T47D (cell line): ENCODE results near the gene OTUD6A.

Source experiments
- DNase-seq, 2 experiments: peaks; one replicate each; pipeline versions ENCODE4 v3.0.0 to v3.0.0-alpha.2; 2011 to 2012; ENCODE audit warnings: low read depth in 1 of 2, low spot score in 1 of 2
- JUND ChIP-seq: IDR thresholded peaks from 2 replicates; pipeline ENCODE4 v1.6.1; 2012; ENCODE audit warnings: low read depth
- in situ Hi-C: cut with HindIII; loops from 2 replicates; pipeline ENCODE4 v1.10.0; 2016; ENCODE audit warnings: low sequenced_read_pairs, low pct_unique_long_range_greater_than_20kb

The OTUD6A gene

DNA sequence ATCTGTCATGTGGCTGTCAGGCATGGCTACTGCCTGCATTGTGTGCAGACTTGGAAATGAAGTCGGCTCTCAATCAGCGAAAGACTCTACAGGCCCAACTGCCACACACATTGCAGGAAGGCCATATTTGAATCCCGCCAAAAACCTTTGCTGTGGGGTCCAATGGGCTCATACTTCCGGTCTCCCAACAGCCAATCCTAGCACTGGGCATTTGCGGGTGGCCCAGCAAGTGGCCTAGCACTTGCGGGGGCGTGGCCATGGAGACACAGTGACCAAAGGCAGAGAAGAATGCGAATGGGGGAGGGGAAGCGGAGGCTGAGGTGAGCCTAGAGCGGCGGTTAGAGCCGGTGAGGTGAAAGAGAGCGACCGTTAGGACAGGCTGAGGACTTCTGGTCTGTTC lies at the start of gene OTUD6A:
OTUD6A (plus strand) TSS at position 382 of the 400 bp plus-strand sequence. CDS start 68 bp downstream, outside the sequence.
- no peak for TF ChIP-seq JUND
- no peak for DNase-seq
- in situ Hi-C loops: no loop called here

DNA sequence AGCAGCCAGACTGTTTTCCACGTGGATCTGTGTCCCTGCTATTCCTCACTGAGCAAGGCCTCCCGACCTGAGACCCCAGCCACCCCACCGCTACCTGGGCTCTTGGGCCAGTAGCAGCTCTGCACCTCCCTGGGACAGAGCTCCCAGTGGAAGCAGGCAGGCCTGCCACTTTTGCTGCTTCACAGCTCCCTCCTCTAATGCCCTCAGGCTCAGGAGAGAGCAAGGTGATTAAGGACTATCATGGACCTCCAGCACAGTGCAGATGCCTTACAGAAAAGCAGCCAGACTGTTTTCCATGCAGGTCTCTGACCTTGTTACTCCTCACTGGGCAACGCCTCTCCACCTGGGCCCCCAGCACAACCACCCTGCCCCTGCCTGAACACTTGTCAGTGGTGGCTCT lies 49.5 kb upstream of the OTUD6A start:
- in situ Hi-C loops: no loop called here
- DNase-seq: no peak
- no peak for TF ChIP-seq JUND

GRCh38 chrX:70013466-70014381 lies 48.5 kb upstream of the OTUD6A start:
- in situ Hi-C loops: no loop called here
- TF ChIP-seq JUND: no peak
- peak in 1 of 2 experiments; percentile 2 for DNase-seq

DNA sequence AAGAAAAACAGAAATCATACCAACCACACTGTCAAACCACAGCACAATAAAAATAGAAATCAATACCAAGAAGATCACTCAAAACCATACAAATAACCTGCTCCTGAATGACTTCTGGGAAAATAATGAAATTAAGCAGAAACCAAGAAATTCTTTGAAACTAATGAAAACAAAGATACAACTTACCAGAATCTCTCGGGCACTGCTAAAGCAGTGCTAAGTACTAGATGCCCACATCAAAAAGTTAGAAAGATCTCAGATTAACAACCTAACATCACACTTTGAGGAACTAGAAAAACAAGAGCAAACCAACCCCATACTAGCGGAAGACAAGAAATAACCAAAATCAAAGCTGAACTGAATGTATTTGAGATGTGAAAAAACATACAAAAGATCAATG lies 45.7 kb upstream of the OTUD6A start:
- no peak for DNase-seq
- no peak for TF ChIP-seq JUND
- in situ Hi-C loops: no loop called here

DNA sequence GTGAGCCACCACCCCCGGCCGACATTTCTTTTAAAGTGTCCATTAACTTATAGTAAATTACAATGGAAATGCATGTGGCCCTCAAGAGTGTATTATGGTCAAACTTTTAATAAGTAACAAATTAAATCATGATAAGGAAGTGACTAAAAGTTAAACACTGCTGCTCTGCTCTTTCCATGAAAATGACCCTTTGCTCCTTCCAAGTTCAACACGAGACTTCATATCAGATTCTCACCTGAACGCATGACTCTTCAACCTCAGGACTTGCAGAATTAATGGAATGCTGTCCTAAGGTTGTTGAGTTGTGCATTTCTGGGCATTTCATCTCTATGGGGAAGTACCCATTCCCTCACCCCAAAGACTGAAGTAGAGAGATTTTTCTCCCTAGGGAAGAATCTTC lies 39.6 kb upstream of the OTUD6A start:
- no peak for TF ChIP-seq JUND
- in situ Hi-C loops: no loop called here
- DNase-seq: no peak

DNA sequence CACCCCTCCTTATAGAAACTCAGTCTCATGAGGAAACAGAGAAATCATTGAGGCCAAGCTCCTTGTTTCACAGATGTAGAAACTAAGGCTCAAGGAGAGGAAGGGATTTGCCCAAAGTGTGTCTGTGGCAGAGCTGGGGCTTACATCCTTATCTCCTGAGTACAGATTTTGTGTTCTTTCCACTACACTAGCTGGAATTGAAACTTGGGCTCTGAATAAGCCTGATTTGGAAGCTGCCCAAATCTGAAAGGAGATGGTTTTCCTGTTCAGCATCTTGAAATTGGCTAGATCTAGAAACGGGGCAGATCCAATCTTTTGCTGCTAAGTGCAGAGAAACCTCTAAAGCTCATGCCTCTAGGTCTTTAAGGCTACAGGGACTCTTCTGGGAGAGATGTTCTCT lies 36.8 kb upstream of the OTUD6A start:
- in situ Hi-C loops: no loop called here
- DNase-seq: no peak
- TF ChIP-seq JUND: no peak

DNA sequence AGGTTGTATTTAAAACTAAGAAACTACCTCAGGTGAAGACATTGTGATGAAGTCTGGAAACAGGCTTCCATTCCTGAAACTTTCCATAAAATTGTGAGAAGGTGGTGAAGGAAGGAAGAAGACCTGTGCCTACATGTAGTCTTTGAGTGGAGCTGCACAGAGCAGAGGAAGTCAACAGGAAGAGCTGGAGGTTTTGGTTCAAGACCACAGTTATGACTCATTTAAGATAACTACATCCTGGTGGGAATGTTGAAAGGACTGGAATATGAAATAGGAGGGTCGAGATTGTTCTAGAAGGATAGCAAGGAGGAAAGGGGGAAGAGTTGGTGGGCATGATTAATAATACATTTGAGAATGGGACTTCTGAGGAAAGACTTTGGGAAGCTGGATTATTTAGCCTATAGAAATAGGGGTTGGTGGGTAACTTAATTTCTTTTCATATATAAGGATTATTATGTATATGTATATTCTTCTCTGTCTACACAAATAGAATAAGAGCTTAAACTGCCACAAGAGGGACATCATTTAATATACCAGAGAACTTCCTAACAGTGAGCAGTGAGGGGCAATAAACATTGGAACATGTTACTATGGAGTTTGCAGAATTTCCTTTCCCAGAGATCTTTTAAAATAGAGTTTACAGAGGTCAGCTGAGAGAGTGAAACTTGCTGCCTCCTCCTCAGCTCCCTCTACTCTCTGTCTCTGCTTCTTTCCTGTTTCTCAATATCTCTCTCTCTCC lies 36.0 kb upstream of the OTUD6A start:
- in situ Hi-C loops: no loop called here
- TF ChIP-seq JUND: no peak
- DNase-seq: no peak

GRCh38 chrX:70026851-70027200 lies 35.4 kb upstream of the OTUD6A start:
- in situ Hi-C loops: no loop called here
- TF ChIP-seq JUND: no peak
- DNase-seq: no peak

DNA sequence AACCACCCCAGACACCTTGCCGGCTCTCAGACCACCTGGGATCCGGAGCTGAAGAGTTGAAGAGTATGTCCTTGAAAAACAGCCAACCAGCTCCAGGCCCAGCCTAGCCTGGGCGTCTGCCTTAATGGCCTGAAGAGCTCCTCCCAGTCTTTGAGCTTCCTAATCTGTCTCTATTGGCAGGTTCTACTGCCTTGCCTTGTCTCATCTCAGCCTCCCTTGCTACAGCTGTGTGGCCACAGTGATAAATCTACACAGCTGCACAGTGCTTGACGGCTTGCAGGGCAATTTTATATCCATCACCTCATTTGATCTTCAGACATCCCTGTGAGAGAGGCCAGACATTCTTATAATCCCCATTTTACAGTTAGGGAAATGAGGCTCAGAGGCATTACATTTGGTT lies 32.4 kb upstream of the OTUD6A start:
- in situ Hi-C loops: no loop called here
- no peak for TF ChIP-seq JUND
- no peak for DNase-seq

DNA sequence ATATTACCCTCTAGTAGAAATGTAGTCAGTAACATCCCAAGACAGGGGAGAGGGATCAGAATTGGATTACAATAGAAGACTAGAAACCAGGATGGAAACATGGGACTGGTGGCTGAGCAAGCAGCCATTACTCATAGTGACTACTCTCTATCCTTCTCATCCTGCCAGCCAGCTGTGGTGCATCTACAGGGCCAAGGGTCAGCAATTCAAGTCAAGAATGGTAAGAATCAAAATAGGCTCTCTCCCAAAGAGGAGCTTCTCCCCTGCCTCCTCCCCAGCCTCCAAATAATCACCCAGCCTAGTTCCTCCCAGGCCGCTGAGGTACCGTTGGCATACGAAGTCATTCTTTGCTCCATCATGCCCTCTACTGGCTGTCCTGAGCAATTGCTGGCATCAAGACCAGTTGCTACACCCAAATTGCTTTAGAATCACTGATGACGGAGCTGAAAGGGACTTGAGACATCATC lies 31.9 kb upstream of the OTUD6A start:
- DNase-seq: peak; percentile 14 to 50
- in situ Hi-C loops: no loop called here
- TF ChIP-seq JUND: no peak

DNA sequence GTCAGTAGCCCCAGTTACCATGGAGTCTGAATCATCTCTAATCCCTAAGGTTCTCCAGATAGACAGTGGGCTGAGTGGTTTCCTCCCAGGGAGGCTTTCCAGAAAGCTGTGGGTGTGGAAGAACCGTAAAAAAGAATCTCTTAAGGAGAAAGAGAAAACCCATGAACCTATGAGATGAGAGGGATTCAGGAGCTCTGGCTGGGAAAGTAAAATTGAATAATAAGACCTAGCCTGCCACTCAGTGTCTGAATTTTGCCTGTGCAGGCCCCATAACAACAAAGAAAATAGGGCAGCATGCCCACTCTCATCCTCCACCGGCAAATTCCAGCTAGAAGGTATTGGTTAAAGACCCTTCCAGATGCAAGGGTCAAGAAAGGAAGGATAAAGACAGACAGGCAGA lies 29.5 kb upstream of the OTUD6A start:
- in situ Hi-C loops: no loop called here
- DNase-seq: no peak
- TF ChIP-seq JUND: no peak

DNA sequence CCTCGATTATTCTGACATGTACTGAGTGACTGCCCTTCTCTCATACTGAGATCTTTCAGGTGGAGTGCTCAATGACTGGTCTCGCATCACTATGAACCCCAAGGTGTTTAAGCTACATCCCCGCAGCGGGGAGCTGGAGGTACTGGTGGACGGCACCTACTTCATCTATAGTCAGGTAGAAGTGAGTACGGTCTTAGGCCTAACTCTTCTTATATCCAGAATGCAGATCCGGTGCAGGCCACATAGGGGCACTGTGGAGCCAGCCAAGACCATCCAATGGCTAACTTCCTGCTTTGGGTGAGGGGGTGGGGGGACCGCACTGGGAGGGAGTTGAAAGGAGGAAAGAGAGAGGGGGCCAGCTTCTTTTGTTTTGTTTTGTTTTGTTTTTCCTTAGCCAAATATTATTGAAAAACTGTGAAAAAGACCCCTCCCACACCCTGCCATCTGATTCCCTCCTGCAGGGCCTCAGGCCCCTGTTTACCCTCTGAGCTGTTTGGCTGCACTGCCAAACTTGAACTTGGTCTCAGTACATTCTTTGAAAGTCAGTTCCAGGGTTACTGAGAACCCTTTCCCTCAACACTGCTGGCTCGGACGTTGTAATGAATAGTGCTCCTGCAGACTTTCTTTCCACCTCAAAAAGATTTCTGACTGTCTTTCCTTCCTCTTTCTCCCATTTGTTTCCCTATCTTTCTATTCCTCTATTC lies 28.8 kb upstream of the OTUD6A start:
- TF ChIP-seq JUND: no peak
- in situ Hi-C loops: no loop called here
- DNase-seq: peak; percentile 9 to 37

DNA sequence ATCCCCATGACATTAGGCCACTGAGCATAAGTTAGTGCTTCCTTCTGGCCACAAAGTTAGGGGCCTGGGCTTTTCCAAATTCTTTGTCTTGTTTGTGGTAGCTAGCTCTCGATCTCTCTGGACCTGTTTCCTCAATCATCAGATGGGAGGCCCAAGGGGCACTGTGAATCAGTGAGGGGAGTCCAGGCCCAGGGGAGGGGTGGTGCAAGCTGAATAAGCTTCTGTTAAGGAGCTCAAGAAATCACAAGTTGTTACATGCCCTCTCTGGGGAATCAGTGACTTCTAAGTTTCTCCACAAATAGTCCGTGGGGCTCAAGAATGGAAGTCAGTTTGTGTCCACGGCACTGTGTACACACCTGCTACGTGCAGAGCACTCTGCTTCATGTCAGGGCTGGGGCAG lies 27.6 kb upstream of the OTUD6A start:
- DNase-seq: no peak
- in situ Hi-C loops: no loop called here
- TF ChIP-seq JUND: no peak
